ENCODE measurements around the gene PGP.

PGP gene

DNA sequence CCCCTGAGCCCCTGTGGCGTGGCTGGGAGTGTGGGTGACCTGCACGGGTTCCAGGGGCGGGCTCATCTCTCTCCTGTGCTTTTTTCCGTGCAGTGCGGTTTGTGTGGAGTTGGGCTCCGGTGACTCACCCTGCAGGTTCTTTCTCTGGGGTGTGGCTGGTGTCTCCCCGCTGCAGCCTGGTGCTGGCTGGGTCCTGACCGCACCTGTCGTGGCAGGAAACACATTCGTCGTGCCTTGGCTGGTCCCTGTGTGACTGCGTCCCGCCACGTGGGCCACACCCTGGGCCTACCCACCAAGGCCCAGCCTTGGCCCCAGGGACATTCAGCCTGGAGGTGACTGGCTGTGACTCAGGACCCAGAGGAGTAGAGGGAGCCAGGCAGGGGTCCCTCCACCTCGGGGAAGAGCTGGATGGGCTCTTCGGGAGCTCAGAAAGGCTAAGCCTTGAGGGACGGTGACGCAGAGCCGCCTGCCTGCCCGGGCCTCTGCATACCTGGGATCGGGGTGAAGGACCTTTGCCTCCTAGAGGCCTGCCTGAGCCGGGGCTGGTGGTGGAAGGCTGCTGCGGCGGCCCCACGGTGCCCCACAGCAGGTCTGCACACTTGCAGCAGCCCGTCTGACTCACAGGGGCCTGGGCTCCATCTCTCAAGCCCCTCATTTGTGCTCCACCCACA is 51.3 kb downstream of the PGP start:
- TF ChIP-seq, protein P1, sequence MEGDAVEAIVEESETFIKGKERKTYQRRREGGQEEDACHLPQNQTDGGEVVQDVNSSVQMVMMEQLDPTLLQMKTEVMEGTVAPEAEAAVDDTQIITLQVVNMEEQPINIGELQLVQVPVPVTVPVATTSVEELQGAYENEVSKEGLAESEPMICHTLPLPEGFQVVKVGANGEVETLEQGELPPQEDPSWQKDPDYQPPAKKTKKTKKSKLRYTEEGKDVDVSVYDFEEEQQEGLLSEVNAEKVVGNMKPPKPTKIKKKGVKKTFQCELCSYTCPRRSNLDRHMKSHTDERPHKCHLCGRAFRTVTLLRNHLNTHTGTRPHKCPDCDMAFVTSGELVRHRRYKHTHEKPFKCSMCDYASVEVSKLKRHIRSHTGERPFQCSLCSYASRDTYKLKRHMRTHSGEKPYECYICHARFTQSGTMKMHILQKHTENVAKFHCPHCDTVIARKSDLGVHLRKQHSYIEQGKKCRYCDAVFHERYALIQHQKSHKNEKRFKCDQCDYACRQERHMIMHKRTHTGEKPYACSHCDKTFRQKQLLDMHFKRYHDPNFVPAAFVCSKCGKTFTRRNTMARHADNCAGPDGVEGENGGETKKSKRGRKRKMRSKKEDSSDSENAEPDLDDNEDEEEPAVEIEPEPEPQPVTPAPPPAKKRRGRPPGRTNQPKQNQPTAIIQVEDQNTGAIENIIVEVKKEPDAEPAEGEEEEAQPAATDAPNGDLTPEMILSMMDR (IDR thresholded peaks at IDR 0.05; ENCODE audit: insufficient read depth, low read length, poor library complexity, severe bottlenecking) = no peak
- DNase-seq (ENCODE audit: extremely low read depth, insufficient read length) = no peak
- Histone ChIP-seq H3K4me3 (replicated peaks; ENCODE audit: low read depth, low read length) (no peak overlapping the region), H3K27me3 (replicated peaks; ENCODE audit: control insufficient read depth, insufficient read depth, low read length) (no peaks in the 10 kb centered on the region), H3K36me3 (ENCODE audit: control insufficient read depth, insufficient read depth, low read length) (peaks cover 18% of the 10 kb centered on the region)

DNA sequence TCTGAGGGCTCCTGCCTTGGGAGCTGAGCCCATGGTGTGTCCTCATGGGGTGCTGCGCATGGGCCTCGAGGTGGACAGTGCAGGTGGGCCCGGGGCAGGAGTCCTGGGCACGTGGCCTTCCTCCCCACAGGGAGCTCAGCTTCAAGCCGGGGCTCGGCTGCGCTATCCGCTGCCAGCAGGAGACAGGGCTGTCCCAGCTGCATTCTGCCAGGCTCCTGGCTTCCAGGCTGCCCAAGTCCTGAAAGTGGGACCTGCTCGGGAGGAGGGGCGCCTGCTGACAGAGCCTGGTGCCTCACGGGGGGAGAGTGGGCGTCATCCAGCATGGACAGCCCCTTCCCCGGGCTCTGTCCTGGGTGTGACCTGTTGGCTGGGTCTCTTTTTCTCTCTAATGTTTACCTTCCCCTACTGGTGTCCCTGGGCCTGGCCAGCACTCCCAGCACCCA is 51.9 kb downstream of the PGP start:
- no peak for DNase-seq (ENCODE audit: extremely low read depth, insufficient read length)
- Histone ChIP-seq H3K4me3 (replicated peaks; ENCODE audit: low read depth, low read length) (no peak overlapping the region), H3K36me3 (ENCODE audit: control insufficient read depth, insufficient read depth, low read length) (peaks cover 14% of the 10 kb centered on the region), H3K27me3 (replicated peaks; ENCODE audit: control insufficient read depth, insufficient read depth, low read length) (no peaks in the 10 kb centered on the region)
- TF ChIP-seq, protein P1 (IDR thresholded peaks at IDR 0.05; ENCODE audit: insufficient read depth, low read length, poor library complexity, severe bottlenecking) = no peak

DNA sequence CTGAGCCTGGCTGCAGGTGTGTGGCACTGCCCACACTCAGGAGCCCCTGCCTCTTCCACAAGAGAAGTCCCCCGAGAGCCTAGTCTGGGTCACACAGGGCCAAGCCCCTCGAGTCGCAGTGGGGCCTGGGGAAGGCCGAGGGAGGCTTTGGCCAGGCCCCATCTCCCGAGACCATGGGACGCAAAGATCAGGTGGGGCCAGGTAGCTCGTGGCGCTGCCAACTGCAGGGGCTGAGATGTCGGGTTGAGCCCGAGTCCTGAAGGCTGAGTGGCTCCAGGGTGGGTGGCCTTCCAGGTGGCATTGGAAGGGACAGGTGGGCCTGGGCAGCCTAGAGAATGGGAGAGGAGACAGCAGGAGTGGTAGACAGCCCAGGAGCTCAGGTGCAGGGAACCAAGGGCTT is 52.7 kb downstream of the PGP start:
- no peak overlapping the region; the same call in 1 of the 2 replicates for H3K4me3 ChIP-seq (replicated peaks; ENCODE audit: low read depth, low read length)
- TF ChIP-seq, protein P1 (IDR thresholded peaks at IDR 0.05; ENCODE audit: insufficient read depth, low read length, poor library complexity, severe bottlenecking) = no peak
- DNase-seq (ENCODE audit: extremely low read depth, insufficient read length) = no peak
- no peaks in the 10 kb centered on the region for H3K27me3 ChIP-seq (replicated peaks; ENCODE audit: control insufficient read depth, insufficient read depth, low read length)
- H3K36me3 ChIP-seq (ENCODE audit: control insufficient read depth, insufficient read depth, low read length) = peaks cover 12% of the 10 kb centered on the region
